Measurements from ENCODE around the gene QPRT. TPM values are rescaled to one million over a fixed set of nuclear protein-coding genes. Genes with fewer than 3 reads are reported as not detected.

The QPRT gene
- total and polyA plus RNA-seq, 2 donors (not counting 1 experiment from before 2014, with no cell fraction given) = 0.06 to 0.22 TPM

- Histone ChIP-seq H3K4me3 (ENCODE audit: control extremely low read depth in 1 of 5, extremely low read depth in 1 of 5, insufficient read depth in 1 of 5, low read depth in 2 of 5, low read length in 4 of 5) (no peak overlapping the region), H3K9ac (ENCODE audit: low read length) (no peak overlapping the region), H3K79me2 (ENCODE audit: control insufficient read depth, insufficient read depth, low read length) (peaks cover 40% of the 10 kb centered on the region), H3K4me1 (ENCODE audit: control insufficient read depth in 2 of 2, insufficient read depth in 2 of 2, low read length in 2 of 2) (peaks cover 35 to 53% of the 10 kb centered on the region in 2 donors), H2AFZ (ENCODE audit: insufficient read depth, low read depth, low read length, poor library complexity, severe bottlenecking) (no peak overlapping the region), H3K4me2 (replicated peaks; ENCODE audit: low read depth, low read length, poor library complexity, severe bottlenecking) (no peak overlapping the region), H3K27me3 (replicated peaks in 1 of 4; ENCODE audit: control extremely low read depth in 1 of 4, control insufficient read depth in 3 of 4, insufficient read depth in 4 of 4, low read length in 3 of 4) (no peaks in the 10 kb centered on the region), H4K20me1 (ENCODE audit: control insufficient read depth, insufficient read depth, low read length, poor library complexity, severe bottlenecking) (peaks cover 5% of the 10 kb centered on the region), H3K9me3 (ENCODE audit: control extremely low read depth in 1 of 3, control insufficient read depth in 2 of 3, insufficient read depth in 1 of 3, low read length in 2 of 3) (peaks cover 0 to 10% (median 0%) of the 10 kb centered on the region in 3 donors), H3K36me3 (replicated peaks in 1 of 2; ENCODE audit: control extremely low read depth in 1 of 2, control insufficient read depth in 1 of 2, extremely low read depth in 1 of 2, insufficient read depth in 2 of 2, low read length in 1 of 2) (peaks cover 0 to 7% of the 10 kb centered on the region in 2 experiments), H3K27ac (ENCODE audit: low read length in 2 of 2) (no peak overlapping the region)
- H3K27me3 Mint-ChIP-seq = no peaks in the 10 kb centered on the region
- intact Hi-C loops (cut with micrococcal nuclease) = loop anchor here (10.0 kb wide), 1 partner anchor 61 kb away; the partner anchor contains the start of gene QPRT
- 69% methylated on average over 3 of the region's 5 CpGs for WGBS (ENCODE audit: insufficient coverage)
- CTCF ChIA-PET = interaction anchor here (1.0 to 1.4 kb wide), 2 partner anchors 8 to 49 kb away, joined by 3 to 4 read pairs; no protein-coding TSS in a partner anchor
- TF ChIP-seq EZH2 (IDR thresholded peaks at IDR 0.05; ENCODE audit: borderline replicate concordance, insufficient read depth, low read depth, low read length, poor library complexity, severe bottlenecking) = no peak
- TF ChIP-seq CTCF (IDR thresholded peaks at IDR 0.05) = no peak
- ATAC-seq (ENCODE audit: low read depth) (no peak), DNase-seq (no peak)
- POLR2A ChIA-PET = no interaction called here
- H3K9me3 Mint-ChIP-seq (ENCODE audit: insufficient read depth) = peaks cover 2% of the 10 kb centered on the region
- H3K4me3 Mint-ChIP-seq = no peak overlapping the region
- H3K4me1 Mint-ChIP-seq = peaks cover 62% of the 10 kb centered on the region
- no peak overlapping the region for H3K27ac Mint-ChIP-seq
Observed at GRCh38 chr16:29736112-29736511, 57.1 kb downstream of the QPRT start.

- intact Hi-C loops (cut with micrococcal nuclease) = loop anchor here (10.0 kb wide), 1 partner anchor 62 kb away; the partner anchor contains the start of gene QPRT
- Histone ChIP-seq H3K27ac (ENCODE audit: low read length in 2 of 2) (no peak overlapping the region), H3K79me2 (ENCODE audit: control insufficient read depth, insufficient read depth, low read length) (peaks cover 46% of the 10 kb centered on the region), H3K9ac (ENCODE audit: low read length) (no peak overlapping the region), H2AFZ (ENCODE audit: insufficient read depth, low read depth, low read length, poor library complexity, severe bottlenecking) (no peak overlapping the region), H3K27me3 (replicated peaks in 1 of 4; ENCODE audit: control extremely low read depth in 1 of 4, control insufficient read depth in 3 of 4, insufficient read depth in 4 of 4, low read length in 3 of 4) (no peaks in the 10 kb centered on the region), H3K4me2 (replicated peaks; ENCODE audit: low read depth, low read length, poor library complexity, severe bottlenecking) (no peak overlapping the region), H3K9me3 (ENCODE audit: control extremely low read depth in 1 of 3, control insufficient read depth in 2 of 3, insufficient read depth in 1 of 3, low read length in 2 of 3) (peaks cover 0 to 10% (median 0%) of the 10 kb centered on the region in 3 donors), H3K4me3 (ENCODE audit: control extremely low read depth in 1 of 5, extremely low read depth in 1 of 5, insufficient read depth in 1 of 5, low read depth in 2 of 5, low read length in 4 of 5) (no peak overlapping the region), H3K36me3 (replicated peaks in 1 of 2; ENCODE audit: control extremely low read depth in 1 of 2, control insufficient read depth in 1 of 2, extremely low read depth in 1 of 2, insufficient read depth in 2 of 2, low read length in 1 of 2) (peaks cover 0 to 13% of the 10 kb centered on the region in 2 experiments), H4K20me1 (ENCODE audit: control insufficient read depth, insufficient read depth, low read length, poor library complexity, severe bottlenecking) (peaks cover 7% of the 10 kb centered on the region), H3K4me1 (ENCODE audit: control insufficient read depth in 2 of 2, insufficient read depth in 2 of 2, low read length in 2 of 2) (peaks cover 36 to 54% of the 10 kb centered on the region in 2 donors)
- POLR2A ChIA-PET = no interaction called here
- ATAC-seq (ENCODE audit: low read depth) (no peak), DNase-seq (no peak)
- H3K27ac Mint-ChIP-seq = peak overlapping the region; percentile 56
- 100% methylated on average over 1 of the region's 6 CpGs for WGBS (ENCODE audit: insufficient coverage)
- CTCF ChIA-PET = interaction anchor here (1.0 to 1.4 kb wide), 3 partner anchors 7 to 48 kb away, joined by 3 to 4 read pairs (median 3); no protein-coding TSS in a partner anchor
- no peak overlapping the region for H3K4me3 Mint-ChIP-seq
- TF ChIP-seq EZH2 (IDR thresholded peaks at IDR 0.05; ENCODE audit: borderline replicate concordance, insufficient read depth, low read depth, low read length, poor library complexity, severe bottlenecking) (no peak), CTCF (IDR thresholded peaks at IDR 0.05) (no peak)
- H3K27me3 Mint-ChIP-seq = no peaks in the 10 kb centered on the region
- H3K9me3 Mint-ChIP-seq (ENCODE audit: insufficient read depth) = peaks cover 2% of the 10 kb centered on the region
- peaks cover 64% of the 10 kb centered on the region for H3K4me1 Mint-ChIP-seq
Observed at GRCh38 chr16:29736764-29737163, 57.8 kb downstream of the QPRT start.

All from B cell (primary cell).